Activated CD8-positive, alpha-beta memory T cell treated with anti-CD3 and anti-CD28 coated beads for 36 hours (primary cell): ENCODE measurements around the gene VAX1. TPM values are rescaled to one million over a fixed set of nuclear protein-coding genes. Genes with fewer than 3 reads are reported as not detected.
"Not testable (repeated sequence)": the region's sequence is repeated elsewhere in the genome, so short reads cannot be mapped to it uniquely, and the experiment has no call there.

Experiments used
- CTCF ChIA-PET: fragments of 350-600 bp; sonication (Branson Sonifier 250); formaldehyde crosslinking; loops from one replicate; lab custom pipeline; 2021; ENCODE audit warnings: antibody characterized with exemption; lab: Charles Lee
- POLR2A ChIA-PET: fragments of 350-600 bp; sonication (Branson Sonifier 250); formaldehyde crosslinking; loops from one replicate; lab custom pipeline; 2021; ENCODE audit warnings: antibody characterized with exemption; lab: Charles Lee
- total RNA-seq, 2 experiments: library from RNA; stranded (reverse); gene quantifications; one replicate each; pipeline ENCODE4 v1.2.3, GENCODE V29; 2021

VAX1 gene
- total RNA-seq, 2 experiments from 2014 or later: not detected

DNA sequence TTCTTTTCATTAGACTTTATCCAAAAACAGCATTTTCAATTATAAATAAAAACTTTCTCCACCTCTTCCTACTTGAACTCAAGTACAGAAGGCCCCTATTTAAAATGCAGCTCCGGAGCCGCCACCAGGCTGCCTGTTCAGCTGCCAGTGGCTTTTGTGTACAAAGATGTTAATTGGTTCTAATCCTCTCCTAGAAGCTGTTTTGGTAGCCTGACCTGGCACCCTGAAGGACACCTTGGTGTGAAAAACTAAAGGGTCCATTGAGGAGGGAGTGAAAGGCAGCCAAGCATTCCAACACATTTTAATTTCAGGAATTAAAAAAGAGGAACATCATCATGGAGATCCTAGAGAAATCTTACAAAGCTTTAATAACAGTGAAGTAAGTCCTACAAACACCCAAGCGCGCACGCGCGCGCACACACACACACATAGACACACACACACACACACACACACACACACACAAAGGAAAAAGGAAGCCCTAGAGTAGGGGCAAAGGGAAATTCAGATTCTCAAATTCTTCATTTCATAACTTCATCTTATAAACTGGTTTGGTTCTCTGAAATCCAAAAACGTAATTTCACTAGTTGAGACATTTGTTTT is 41.4 kb downstream of the VAX1 start:
- CTCF ChIA-PET: no interaction called here
- POLR2A ChIA-PET: no interaction called here

DNA sequence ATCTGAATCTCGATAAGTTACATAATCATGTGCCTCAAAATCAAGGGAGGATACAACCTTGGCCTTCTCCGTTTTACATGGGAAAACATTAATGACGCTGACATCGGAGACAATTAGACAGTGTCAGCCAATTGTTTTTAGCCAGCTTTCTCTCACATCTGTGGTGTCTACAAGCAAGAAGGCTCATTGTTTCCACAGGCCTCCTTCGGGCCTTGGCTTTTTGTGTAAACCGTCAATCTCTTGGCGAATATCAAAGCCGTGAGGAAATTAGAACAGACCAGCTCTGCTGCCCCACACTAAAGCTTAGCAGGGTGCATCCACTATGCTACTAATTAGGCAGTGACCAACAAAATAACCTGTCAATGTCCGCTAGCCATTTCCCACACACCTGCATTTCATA is 43.2 kb downstream of the VAX1 start:
- CTCF ChIA-PET: no interaction called here
- POLR2A ChIA-PET: no interaction called here

DNA sequence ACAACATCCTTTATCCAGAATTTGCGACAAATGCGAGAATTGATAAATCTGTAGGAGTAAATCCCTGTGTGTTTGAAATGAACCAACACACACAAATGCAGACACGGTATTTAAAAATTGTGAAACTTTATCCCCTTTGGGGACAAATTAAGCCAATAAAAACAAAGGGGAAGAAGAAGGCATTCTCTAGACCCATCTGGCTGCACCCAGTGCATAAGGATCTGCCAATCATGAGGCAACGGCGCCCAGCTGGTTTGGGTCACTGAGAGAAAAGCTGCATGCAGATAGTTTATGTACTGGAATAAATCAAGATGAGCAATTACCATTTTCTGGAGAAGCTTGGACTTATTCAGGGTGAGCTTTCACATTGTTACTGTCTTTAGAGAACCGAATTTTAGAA is 45.7 kb downstream of the VAX1 start:
- POLR2A ChIA-PET: no interaction called here
- CTCF ChIA-PET: no interaction called here

DNA sequence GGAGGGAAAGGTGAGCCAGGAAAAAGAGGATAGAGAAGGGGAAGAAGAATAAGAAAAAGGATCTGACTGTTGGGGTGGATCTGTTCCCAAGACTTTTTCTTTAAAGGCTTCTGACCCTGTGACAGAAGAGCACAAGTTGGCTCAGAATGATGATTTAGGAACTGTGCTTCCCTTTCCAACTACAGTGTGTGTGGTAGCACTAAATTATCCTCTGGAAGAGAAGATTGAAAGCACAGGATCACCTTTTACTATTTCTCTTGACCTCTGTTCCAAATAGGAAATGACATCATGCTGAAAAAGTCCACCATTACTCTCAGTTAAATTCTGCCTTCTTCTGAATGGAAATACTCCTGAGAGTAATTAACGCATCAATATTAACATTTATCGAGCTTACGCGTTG is 47.2 kb downstream of the VAX1 start:
- ChIA-PET CTCF (no interaction called here), POLR2A (no interaction called here)

DNA sequence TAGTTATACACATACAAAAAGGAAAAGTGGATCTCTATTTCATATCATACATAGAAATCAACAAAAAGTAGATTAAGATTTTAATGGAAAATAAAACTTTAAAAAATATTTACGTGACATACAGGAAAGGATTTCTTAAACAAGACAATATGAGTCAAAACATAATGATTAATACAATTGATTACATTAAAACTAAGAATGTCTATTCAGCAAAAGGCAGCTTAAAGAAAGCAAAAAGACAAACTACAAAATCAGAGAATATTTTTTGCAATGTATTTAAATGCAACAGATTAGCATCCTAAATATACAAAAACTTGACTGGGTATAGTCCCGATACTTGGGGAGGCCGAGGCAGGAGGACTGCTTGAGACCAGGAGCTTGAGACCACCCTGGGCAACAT is 50.5 kb downstream of the VAX1 start:
- CTCF ChIA-PET: no interaction called here
- POLR2A ChIA-PET: no interaction called here

DNA sequence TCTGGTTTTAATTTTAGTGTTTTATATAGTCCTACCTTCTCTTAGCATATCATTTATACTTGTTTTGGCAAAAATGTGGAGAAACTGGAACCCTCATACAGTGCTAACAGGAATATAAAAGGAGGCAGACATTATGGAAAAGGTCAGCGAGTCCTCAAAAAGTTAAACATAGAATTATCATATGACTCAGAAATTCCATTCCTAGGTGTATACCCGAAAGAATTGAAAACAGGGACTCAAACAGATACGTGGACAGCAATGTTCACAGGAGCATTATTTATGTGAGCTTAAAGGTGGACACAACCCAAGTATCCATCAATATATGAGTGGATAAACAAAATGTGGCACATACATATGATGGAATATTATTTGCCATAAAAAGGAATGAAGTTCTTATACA is 51.5 kb downstream of the VAX1 start:
- ChIA-PET POLR2A (no interaction called here), CTCF (no interaction called here)

DNA sequence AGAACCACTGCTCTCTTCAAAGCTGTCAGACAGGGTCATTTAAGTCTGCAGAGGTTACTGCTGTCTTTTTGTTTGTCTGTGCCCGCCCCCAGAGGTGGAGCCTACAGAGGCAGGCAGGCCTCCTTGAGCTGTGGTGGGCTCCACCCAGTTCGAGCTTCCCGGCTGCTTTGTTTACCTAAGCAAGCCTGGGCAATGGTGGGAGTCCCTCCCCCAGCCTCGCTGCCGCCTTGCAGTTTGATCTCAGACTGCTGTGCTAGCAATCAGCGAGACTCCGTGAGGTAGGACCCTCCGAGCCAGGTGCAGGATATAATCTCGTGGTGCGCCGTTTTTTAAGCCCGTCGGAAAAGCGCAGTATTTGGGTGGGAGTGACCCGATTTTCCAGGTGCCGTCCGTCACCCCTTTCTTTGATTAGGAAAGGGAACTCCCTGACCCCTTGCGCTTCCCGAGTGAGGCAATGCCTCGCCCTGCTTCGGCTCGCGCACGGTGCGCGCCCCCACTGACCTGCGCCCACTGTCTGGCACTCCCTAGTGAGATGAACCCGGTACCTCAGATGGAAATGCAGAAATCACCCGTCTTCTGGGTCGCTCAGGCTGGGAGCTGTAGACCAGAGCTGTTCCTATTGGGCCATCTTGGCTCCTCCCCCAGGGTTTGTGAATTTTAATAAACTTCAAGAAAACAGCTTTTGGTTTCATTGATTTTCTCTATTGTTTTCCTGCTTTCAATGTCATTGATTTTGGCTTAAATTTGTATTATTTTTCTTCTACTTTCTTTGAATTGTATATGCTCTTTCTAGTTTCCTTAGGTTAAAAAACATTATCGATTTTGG is 53.4 kb downstream of the VAX1 start:
- CTCF ChIA-PET: not testable (repeated sequence)
- POLR2A ChIA-PET: interaction anchor here (0.7 kb wide), 1 partner anchor 108 kb away, joined by 7 read pairs; no protein-coding TSS in a partner anchor

Other genes starting within 250 kb of the VAX1 start
- not detected for gene SHTN1, start 133.1 kb downstream of the VAX1 start, total RNA-seq
- gene KCNK18, start 59.2 kb upstream of the VAX1 start, total RNA-seq: not detected
- under 1 TPM in 1 of 2 experiments, not detected in 1; 0.04 TPM for gene SLC18A2, start 102.8 kb upstream of the VAX1 start, total RNA-seq
- gene PDZD8, start 237.2 kb upstream of the VAX1 start, total RNA-seq: 10 to 100 TPM; 27.6 to 27.7 TPM